Left ventricle myocardium inferior (tissue), 1 donor: ENCODE measurements around the gene CNTF. TPM values are rescaled to one million over a fixed set of nuclear protein-coding genes. Genes with fewer than 3 reads are reported as not detected.

Experiments
- DNase-seq: peaks from one replicate; pipeline ENCODE4 v3.0.0-alpha.2; 2020
- H3K27ac ChIP-seq: fragments of 200-600 bp; replicated peaks from 2 replicates; pipeline ENCODE4 v1.8.0; 2021
- H3K27me3 ChIP-seq: fragments of 200-600 bp; 2 replicates; pipeline ENCODE4 v1.8.0; 2021; ENCODE audit warnings: low read depth
- H3K36me3 ChIP-seq: fragments of 200-600 bp; 2 replicates; pipeline ENCODE4 v1.8.0; 2021
- H3K4me1 ChIP-seq: fragments of 200-600 bp; 2 replicates; pipeline ENCODE4 v1.8.0; 2021
- H3K4me3 ChIP-seq: fragments of 200-600 bp; 2 replicates; pipeline ENCODE4 v1.8.0; 2021; ENCODE audit warnings: mild to moderate bottlenecking, moderate library complexity
- H3K9me3 ChIP-seq: fragments of 200-600 bp; replicated peaks from 2 replicates; pipeline ENCODE4 v1.8.0; 2021
- CTCF ChIP-seq: fragments of 200-600 bp; IDR thresholded peaks from 2 replicates; pipeline ENCODE4 v1.8.0; 2021; ENCODE audit warnings: antibody characterized with exemption, mild to moderate bottlenecking, borderline replicate concordance
- intact Hi-C: fragments of 100-400 bp; cut with micrococcal nuclease; formaldehyde crosslinking; loops from one replicate; pipeline ENCODE4 v1.11.0; 2022
- total RNA-seq: library from RNA; stranded (reverse); fragmentation: NEBNext Ultra II Directional; extraction: Animal tissue kit (Norgen Biotek cat#: 25700); gene quantifications from one replicate; pipeline ENCODE4 v1.2.1, GENCODE V29; 2021
- donor health status: DM: no; HTN: yes; CAD: no; lungs with severe emphysema.

The CNTF gene
- total RNA-seq, 1 donor from 2014 or later, result 0.93 TPM

GRCh38 chr11:58617976-58618557 lies 4.4 kb upstream of the CNTF start:
- Histone ChIP-seq H3K9me3 (no peaks in the 10 kb centered on the region), H3K4me3 (no peak overlapping the region), H3K4me1 (peaks cover 63% of the 10 kb centered on the region), H3K36me3 (peaks cover 94% of the 10 kb centered on the region), H3K27ac (peak overlapping the region; percentile 66), H3K27me3 (no peaks in the 10 kb centered on the region)
- TF ChIP-seq CTCF, result peak; percentile 43
- DNase-seq, result no peak
- intact Hi-C loops, result no loop called here

- DNase-seq, result no peak
- Histone ChIP-seq H3K27ac (peak overlapping the region; percentile 18), H3K4me3 (no peak overlapping the region), H3K9me3 (no peaks in the 10 kb centered on the region), H3K27me3 (no peaks in the 10 kb centered on the region), H3K4me1 (peaks cover 51% of the 10 kb centered on the region), H3K36me3 (peaks cover 83% of the 10 kb centered on the region)
- no peak for TF ChIP-seq CTCF
- intact Hi-C loops, result no loop called here
Measured at GRCh38 chr11:58621586-58622262, 741 bp upstream of the CNTF start.

GRCh38 chr11:58625086-58625485 lies 2.6 kb downstream of the CNTF start:
- TF ChIP-seq CTCF, result no peak
- Histone ChIP-seq H3K4me3 (no peak overlapping the region), H3K36me3 (peaks cover 49% of the 10 kb centered on the region), H3K27ac (no peak overlapping the region), H3K9me3 (no peaks in the 10 kb centered on the region), H3K27me3 (no peaks in the 10 kb centered on the region), H3K4me1 (peaks cover 43% of the 10 kb centered on the region)
- intact Hi-C loops, result no loop called here
- DNase-seq, result no peak

GRCh38 chr11:58625826-58626460 lies 3.5 kb downstream of the CNTF start:
- Histone ChIP-seq H3K9me3 (no peaks in the 10 kb centered on the region), H3K36me3 (peaks cover 43% of the 10 kb centered on the region), H3K27me3 (no peaks in the 10 kb centered on the region), H3K4me3 (no peak overlapping the region), H3K4me1 (peaks cover 42% of the 10 kb centered on the region), H3K27ac (no peak overlapping the region)
- no peak for TF ChIP-seq CTCF
- intact Hi-C loops, result no loop called here
- DNase-seq, result no peak

- Histone ChIP-seq H3K27me3 (no peaks in the 10 kb centered on the region), H3K36me3 (peaks cover 34% of the 10 kb centered on the region), H3K27ac (peak overlapping the region; percentile 43), H3K4me3 (no peak overlapping the region), H3K9me3 (no peaks in the 10 kb centered on the region), H3K4me1 (peaks cover 31% of the 10 kb centered on the region)
- DNase-seq, result no peak
- intact Hi-C loops, result no loop called here
- no peak for TF ChIP-seq CTCF
Measured at GRCh38 chr11:58626934-58627483, 4.5 kb downstream of the CNTF start.
